ENCODE data around the gene MEIS2.

MEIS2 gene

DNA sequence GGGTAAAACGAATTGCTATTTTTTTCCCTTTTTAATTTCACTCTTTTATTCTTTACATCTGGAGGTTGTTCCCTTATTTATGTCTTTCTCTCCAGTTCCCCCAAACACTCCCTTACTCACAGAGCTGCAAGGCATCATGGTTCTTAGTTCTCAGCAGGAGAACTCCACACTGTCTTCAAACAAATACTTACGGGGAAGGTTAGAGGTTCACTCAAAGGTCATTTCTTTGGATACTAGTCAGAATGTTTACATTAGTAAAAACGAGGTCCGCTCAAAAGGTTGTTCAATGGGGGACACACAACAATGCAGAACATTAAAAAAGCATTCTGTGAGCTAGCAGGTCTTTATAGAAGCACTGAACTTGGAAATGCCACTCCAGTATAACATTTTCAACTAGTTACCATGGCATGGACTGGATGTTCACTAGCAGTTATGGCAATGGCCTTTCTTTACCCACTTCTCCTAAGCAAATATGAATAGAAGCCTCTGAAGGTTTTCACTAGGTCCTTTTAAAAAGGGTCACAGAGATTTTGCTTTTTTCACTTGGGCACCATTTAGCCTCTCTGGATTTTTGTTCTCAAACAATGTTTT is 201.7 kb downstream of the MEIS2 start:
- H3K23ac ChIP-seq (ENCODE audit: low read length), result no peak overlapping the region
- H3K36me3 ChIP-seq (ENCODE audit: control insufficient read depth in 1 of 2, insufficient read depth in 2 of 2, low read length in 2 of 2), result no peaks in the 10 kb centered on the region
- H3K4me1 ChIP-seq (ENCODE audit: control insufficient read depth in 1 of 2, insufficient read depth in 2 of 2, low read length in 2 of 2), result peaks cover 0 to 2% of the 10 kb centered on the region in 2 experiments
- H4K12ac ChIP-seq (ENCODE audit: low read depth, low read length), result no peak overlapping the region
- no peak overlapping the region for H3K4me3 ChIP-seq (ENCODE audit: low read depth, low read length)
- no peak overlapping the region for H3K18ac ChIP-seq (ENCODE audit: low read length)
- H2BK5ac ChIP-seq (ENCODE audit: low read depth, low read length, poor library complexity), result no peak overlapping the region
- no peak overlapping the region for H4K91ac ChIP-seq (ENCODE audit: low read depth, low read length)
- no peak for DNase-seq
- no peak overlapping the region for H2AK5ac ChIP-seq (ENCODE audit: low read length)
- H3K9ac ChIP-seq (ENCODE audit: low read length), result no peak overlapping the region
- no peak overlapping the region for H2BK12ac ChIP-seq (ENCODE audit: low read length)
- no peaks in the 10 kb centered on the region for H3K79me2 ChIP-seq (ENCODE audit: control insufficient read depth, insufficient read depth, low read length, poor library complexity)
- no peak overlapping the region for H3K4me2 ChIP-seq (ENCODE audit: low read length)
- H3K9me3 ChIP-seq (ENCODE audit: insufficient read depth, low read depth, low read length), result no peaks in the 10 kb centered on the region
- no peak overlapping the region for H3K27ac ChIP-seq (ENCODE audit: low read depth, low read length)
- no peaks in the 10 kb centered on the region for H3K27me3 ChIP-seq (ENCODE audit: insufficient read depth, low read length)
- no peaks in the 10 kb centered on the region for H3K79me1 ChIP-seq (ENCODE audit: low read length)
- no peak overlapping the region for H4K8ac ChIP-seq (ENCODE audit: low read depth, low read length)
- no peak overlapping the region for H3K14ac ChIP-seq (ENCODE audit: low read length)
- no CpG with 5 or more reads among the region's 4 CpGs for WGBS (ENCODE audit: extremely low coverage, insufficient coverage, insufficient read length)
- no peak overlapping the region for H2BK120ac ChIP-seq (ENCODE audit: insufficient read depth, low read length, poor library complexity)
- H3K4ac ChIP-seq (ENCODE audit: low read depth, low read length), result no peak overlapping the region
- H2AFZ ChIP-seq (ENCODE audit: insufficient read depth, low read length, poor library complexity), result no peak overlapping the region

DNA sequence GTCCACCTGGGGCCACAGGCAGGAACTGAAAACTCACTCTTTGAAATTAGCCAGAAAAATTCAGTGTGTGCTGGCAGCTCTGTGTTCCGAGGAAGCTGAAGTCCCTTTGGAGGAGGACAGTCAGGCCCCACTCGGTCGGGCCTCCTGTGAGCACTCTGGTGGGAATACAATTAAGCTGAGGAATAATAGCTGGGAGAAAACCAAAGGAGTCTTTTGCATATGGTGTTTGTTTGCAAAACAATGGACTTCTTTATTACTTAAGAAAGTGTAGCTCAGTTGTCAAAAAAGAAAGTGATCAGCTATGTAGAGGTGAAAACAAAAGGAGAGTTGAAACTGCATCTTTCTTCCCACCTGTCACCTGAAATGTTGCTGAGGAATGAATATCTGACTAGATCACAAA is 202.5 kb downstream of the MEIS2 start:
- H2AK5ac ChIP-seq (ENCODE audit: low read length), result no peak overlapping the region
- no peaks in the 10 kb centered on the region for H3K36me3 ChIP-seq (ENCODE audit: control insufficient read depth in 1 of 2, insufficient read depth in 2 of 2, low read length in 2 of 2)
- no peak for DNase-seq
- no peak overlapping the region for H2BK12ac ChIP-seq (ENCODE audit: low read length)
- no peak overlapping the region for H3K14ac ChIP-seq (ENCODE audit: low read length)
- H4K8ac ChIP-seq (ENCODE audit: low read depth, low read length), result no peak overlapping the region
- no peak overlapping the region for H3K23ac ChIP-seq (ENCODE audit: low read length)
- no CpG with 5 or more reads among the region's 3 CpGs for WGBS (ENCODE audit: extremely low coverage, insufficient coverage, insufficient read length)
- H3K4ac ChIP-seq (ENCODE audit: low read depth, low read length), result no peak overlapping the region
- H3K79me2 ChIP-seq (ENCODE audit: control insufficient read depth, insufficient read depth, low read length, poor library complexity), result no peaks in the 10 kb centered on the region
- H3K4me3 ChIP-seq (ENCODE audit: low read depth, low read length), result no peak overlapping the region
- H3K18ac ChIP-seq (ENCODE audit: low read length), result no peak overlapping the region
- H2AFZ ChIP-seq (ENCODE audit: insufficient read depth, low read length, poor library complexity), result no peak overlapping the region
- peaks cover 0 to 2% of the 10 kb centered on the region in 2 experiments for H3K4me1 ChIP-seq (ENCODE audit: control insufficient read depth in 1 of 2, insufficient read depth in 2 of 2, low read length in 2 of 2)
- H3K9ac ChIP-seq (ENCODE audit: low read length), result no peak overlapping the region
- H3K9me3 ChIP-seq (ENCODE audit: insufficient read depth, low read depth, low read length), result no peaks in the 10 kb centered on the region
- no peaks in the 10 kb centered on the region for H3K79me1 ChIP-seq (ENCODE audit: low read length)
- H2BK120ac ChIP-seq (ENCODE audit: insufficient read depth, low read length, poor library complexity), result no peak overlapping the region
- H2BK5ac ChIP-seq (ENCODE audit: low read depth, low read length, poor library complexity), result no peak overlapping the region
- no peak overlapping the region for H4K91ac ChIP-seq (ENCODE audit: low read depth, low read length)
- no peak overlapping the region for H4K12ac ChIP-seq (ENCODE audit: low read depth, low read length)
- H3K27ac ChIP-seq (ENCODE audit: low read depth, low read length), result no peak overlapping the region
- H3K4me2 ChIP-seq (ENCODE audit: low read length), result no peak overlapping the region
- no peaks in the 10 kb centered on the region for H3K27me3 ChIP-seq (ENCODE audit: insufficient read depth, low read length)

DNA sequence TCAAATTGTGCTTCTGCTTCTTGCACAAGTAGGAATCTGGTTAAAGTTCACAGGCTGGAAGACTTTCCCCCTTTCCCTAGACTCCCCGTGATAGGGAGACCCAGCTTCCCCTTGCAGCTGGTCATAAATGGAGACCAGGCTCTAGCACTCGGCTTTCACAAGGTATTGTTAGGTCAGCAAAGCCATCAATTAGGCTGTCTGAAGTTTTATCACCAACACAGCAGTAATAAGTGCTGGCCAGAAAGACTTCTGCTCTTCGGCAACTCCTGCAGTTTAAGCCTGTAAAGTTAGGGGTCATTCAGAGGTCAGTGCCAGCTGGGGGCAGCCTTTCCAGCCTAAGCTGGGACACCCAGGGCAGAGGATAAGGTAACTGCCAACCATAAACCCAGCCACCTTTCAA is 203.4 kb downstream of the MEIS2 start:
- H4K8ac ChIP-seq (ENCODE audit: low read depth, low read length), result no peak overlapping the region
- no peak overlapping the region for H4K91ac ChIP-seq (ENCODE audit: low read depth, low read length)
- no peak overlapping the region for H2BK12ac ChIP-seq (ENCODE audit: low read length)
- H3K14ac ChIP-seq (ENCODE audit: low read length), result no peak overlapping the region
- no peak overlapping the region for H3K9ac ChIP-seq (ENCODE audit: low read length)
- no peak overlapping the region for H3K4me2 ChIP-seq (ENCODE audit: low read length)
- no peak overlapping the region for H4K12ac ChIP-seq (ENCODE audit: low read depth, low read length)
- H2BK5ac ChIP-seq (ENCODE audit: low read depth, low read length, poor library complexity), result no peak overlapping the region
- H3K36me3 ChIP-seq (ENCODE audit: control insufficient read depth in 1 of 2, insufficient read depth in 2 of 2, low read length in 2 of 2), result no peaks in the 10 kb centered on the region
- H2BK120ac ChIP-seq (ENCODE audit: insufficient read depth, low read length, poor library complexity), result no peak overlapping the region
- peaks cover 0 to 2% of the 10 kb centered on the region in 2 experiments for H3K4me1 ChIP-seq (ENCODE audit: control insufficient read depth in 1 of 2, insufficient read depth in 2 of 2, low read length in 2 of 2)
- no peaks in the 10 kb centered on the region for H3K79me1 ChIP-seq (ENCODE audit: low read length)
- H2AFZ ChIP-seq (ENCODE audit: insufficient read depth, low read length, poor library complexity), result no peak overlapping the region
- H3K27ac ChIP-seq (ENCODE audit: low read depth, low read length), result no peak overlapping the region
- H3K23ac ChIP-seq (ENCODE audit: low read length), result no peak overlapping the region
- DNase-seq, result no peak
- H3K27me3 ChIP-seq (ENCODE audit: insufficient read depth, low read length), result no peaks in the 10 kb centered on the region
- H3K9me3 ChIP-seq (ENCODE audit: insufficient read depth, low read depth, low read length), result no peaks in the 10 kb centered on the region
- WGBS (ENCODE audit: extremely low coverage, insufficient coverage, insufficient read length), result no CpG with 5 or more reads among the region's 3 CpGs
- no peak overlapping the region for H3K4ac ChIP-seq (ENCODE audit: low read depth, low read length)
- no peaks in the 10 kb centered on the region for H3K79me2 ChIP-seq (ENCODE audit: control insufficient read depth, insufficient read depth, low read length, poor library complexity)
- H3K18ac ChIP-seq (ENCODE audit: low read length), result no peak overlapping the region
- no peak overlapping the region for H3K4me3 ChIP-seq (ENCODE audit: low read depth, low read length)
- H2AK5ac ChIP-seq (ENCODE audit: low read length), result no peak overlapping the region

DNA sequence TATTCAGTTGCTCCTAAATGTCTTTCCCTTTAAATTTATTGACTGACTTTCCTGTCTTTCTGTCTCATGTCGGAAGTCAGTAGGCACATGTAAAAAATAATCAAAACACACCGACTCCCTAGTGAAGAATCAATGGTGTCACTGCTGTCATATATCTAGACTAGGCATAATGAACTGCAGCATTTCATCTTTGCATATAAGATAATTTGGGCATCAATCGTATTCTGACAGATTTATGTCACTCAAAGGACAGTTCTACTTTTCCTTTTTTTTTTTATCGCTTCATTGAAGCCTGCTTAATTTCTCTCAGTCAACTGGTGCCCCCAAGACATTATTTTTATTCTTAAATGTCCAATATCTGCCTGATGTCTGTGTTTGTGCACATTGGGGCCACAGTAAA is 206.3 kb downstream of the MEIS2 start:
- no peak overlapping the region for H2BK12ac ChIP-seq (ENCODE audit: low read length)
- no peak overlapping the region for H3K27ac ChIP-seq (ENCODE audit: low read depth, low read length)
- no peak overlapping the region for H4K8ac ChIP-seq (ENCODE audit: low read depth, low read length)
- H3K4ac ChIP-seq (ENCODE audit: low read depth, low read length), result no peak overlapping the region
- no peak overlapping the region for H2BK120ac ChIP-seq (ENCODE audit: insufficient read depth, low read length, poor library complexity)
- H3K18ac ChIP-seq (ENCODE audit: low read length), result no peak overlapping the region
- H3K4me3 ChIP-seq (ENCODE audit: low read depth, low read length), result no peak overlapping the region
- WGBS (ENCODE audit: extremely low coverage, insufficient coverage, insufficient read length), result no CpG with 5 or more reads among the region's 4 CpGs
- no peak overlapping the region for H4K91ac ChIP-seq (ENCODE audit: low read depth, low read length)
- H2AFZ ChIP-seq (ENCODE audit: insufficient read depth, low read length, poor library complexity), result no peak overlapping the region
- no peak overlapping the region for H3K14ac ChIP-seq (ENCODE audit: low read length)
- H3K36me3 ChIP-seq (ENCODE audit: control insufficient read depth in 1 of 2, insufficient read depth in 2 of 2, low read length in 2 of 2), result no peaks in the 10 kb centered on the region
- no peak overlapping the region for H2BK5ac ChIP-seq (ENCODE audit: low read depth, low read length, poor library complexity)
- DNase-seq, result no peak
- H4K12ac ChIP-seq (ENCODE audit: low read depth, low read length), result no peak overlapping the region
- H3K9me3 ChIP-seq (ENCODE audit: insufficient read depth, low read depth, low read length), result no peaks in the 10 kb centered on the region
- no peak overlapping the region for H3K23ac ChIP-seq (ENCODE audit: low read length)
- no peaks in the 10 kb centered on the region for H3K79me1 ChIP-seq (ENCODE audit: low read length)
- no peak overlapping the region for H2AK5ac ChIP-seq (ENCODE audit: low read length)
- peaks cover 0 to 2% of the 10 kb centered on the region in 2 experiments for H3K4me1 ChIP-seq (ENCODE audit: control insufficient read depth in 1 of 2, insufficient read depth in 2 of 2, low read length in 2 of 2)
- no peaks in the 10 kb centered on the region for H3K27me3 ChIP-seq (ENCODE audit: insufficient read depth, low read length)
- no peak overlapping the region for H3K4me2 ChIP-seq (ENCODE audit: low read length)
- no peak overlapping the region for H3K9ac ChIP-seq (ENCODE audit: low read length)
- H3K79me2 ChIP-seq (ENCODE audit: control insufficient read depth, insufficient read depth, low read length, poor library complexity), result no peaks in the 10 kb centered on the region
